SU-DHL-6 (cell line): Measurements from ENCODE around the gene RSPO3.

Experiments used
- CTCF ChIP-seq: fragments of 200-600 bp; sonication (generic); IDR thresholded peaks from one replicate; pipeline ENCODE4 v1.5.1; 2017; ENCODE audit warnings: antibody characterized with exemption, mild to moderate bottlenecking, low read length, moderate library complexity; ENCODE audit not compliant: insufficient read depth, poor library complexity, severe bottlenecking
- EZH2phosphoT487 ChIP-seq: fragments of 200-600 bp; sonication (generic), shearing (Covaris generic); conservative IDR thresholded peaks from 2 replicates; pipeline ENCODE4 v1.6.1; 2018; ENCODE audit warnings: mild to moderate bottlenecking, antibody characterized with exemption, low read length, moderate library complexity, mixed read lengths

GRCh38 chr6:127212376-127212775, 93.9 kb downstream of the RSPO3 start:
- TF ChIP-seq CTCF (no peak), EZH2phosphoT487 (no peak)
